ENCODE results near the gene CLSTN1.

CLSTN1 gene

DNA sequence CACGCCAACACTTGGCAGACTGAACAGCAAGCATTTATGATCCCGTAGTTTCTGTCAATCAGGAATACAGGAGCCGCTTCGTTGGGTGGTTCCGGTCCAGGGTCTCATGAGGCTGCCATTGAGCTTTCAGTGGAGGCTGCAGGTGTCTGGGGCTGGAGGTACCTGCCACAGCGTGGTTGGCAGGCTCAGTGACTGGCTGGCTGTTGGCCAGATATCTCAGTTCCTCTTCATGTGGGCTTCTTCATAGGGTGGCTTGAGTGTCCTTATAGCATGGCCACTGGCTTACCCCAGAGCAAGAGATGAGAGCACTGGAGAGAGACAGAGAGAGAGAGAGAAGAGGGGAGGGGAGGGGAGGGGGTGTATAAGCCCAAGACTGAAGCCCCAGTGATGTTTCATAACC lies 142.9 kb downstream of the CLSTN1 start:
- DNase-seq (ENCODE audit: low spot score), result peak; percentile 49

- DNase-seq (ENCODE audit: low spot score), result no peak
Observed at GRCh38 chr1:9680091-9680490, 143.7 kb downstream of the CLSTN1 start.

Measured in NAMALWA (cell line).